Measurements from ENCODE around the gene GSG1.
"Not testable (repeated sequence)": the region's sequence is repeated elsewhere in the genome, so short reads cannot be mapped to it uniquely, and the experiment has no call there.

Gene GSG1

DNA sequence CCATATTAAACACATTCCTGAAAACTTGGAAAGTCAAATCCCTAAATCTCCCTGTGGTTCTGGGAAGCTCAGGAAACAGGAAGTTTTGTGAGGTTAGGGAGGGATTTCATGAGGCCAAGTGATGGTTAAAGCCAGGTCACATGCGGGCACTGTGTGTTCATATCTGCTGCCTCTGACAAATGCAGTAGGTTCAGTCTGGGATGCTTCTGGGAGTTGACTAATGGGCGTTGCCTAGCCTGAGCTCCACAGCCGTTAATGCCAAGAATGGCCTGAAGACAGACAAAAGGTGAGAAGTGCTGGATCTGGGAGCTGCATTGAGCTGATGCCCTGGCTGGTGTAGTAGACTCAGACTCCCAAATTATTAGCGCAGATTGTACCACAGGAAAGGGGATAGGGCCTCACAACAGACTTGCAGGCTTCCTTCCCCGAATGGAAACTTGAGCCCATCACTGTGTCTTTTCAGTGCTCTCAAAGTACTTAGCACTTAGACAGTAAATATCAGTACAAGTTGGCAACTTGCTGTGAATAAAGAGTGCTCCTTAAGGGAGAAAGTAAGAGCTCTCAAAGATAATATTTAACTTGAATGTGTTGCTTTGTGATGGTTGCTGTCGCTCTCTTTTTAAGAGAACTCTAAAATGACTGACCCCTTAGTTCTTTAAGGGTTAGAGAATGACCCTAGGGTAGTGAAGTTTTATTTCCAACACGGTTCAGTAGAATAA is 17.3 kb downstream of the GSG1 start:
- Histone ChIP-seq H3K27me3 (ENCODE audit: insufficient read depth, low read depth) (no peaks in the 10 kb centered on the region), H3K27ac (no peak overlapping the region), H2AFZ (ENCODE audit: low read depth) (no peak overlapping the region), H3K79me2 (ENCODE audit: insufficient read depth, low read depth) (no peaks in the 10 kb centered on the region), H3K9ac (no peak overlapping the region), H4K20me1 (ENCODE audit: insufficient read depth) (no peaks in the 10 kb centered on the region), H3K36me3 (ENCODE audit: insufficient read depth) (no peaks in the 10 kb centered on the region), H3K4me2 (no peak overlapping the region), H3K4me3 (IDR thresholded peaks at IDR 0.05; ENCODE audit: insufficient read depth, low read depth, low read length) (no peak overlapping the region), H3K4me1 (ENCODE audit: low read depth, poor library complexity, severe bottlenecking) (peaks cover 6% of the 10 kb centered on the region)
- TF ChIP-seq, protein P1, sequence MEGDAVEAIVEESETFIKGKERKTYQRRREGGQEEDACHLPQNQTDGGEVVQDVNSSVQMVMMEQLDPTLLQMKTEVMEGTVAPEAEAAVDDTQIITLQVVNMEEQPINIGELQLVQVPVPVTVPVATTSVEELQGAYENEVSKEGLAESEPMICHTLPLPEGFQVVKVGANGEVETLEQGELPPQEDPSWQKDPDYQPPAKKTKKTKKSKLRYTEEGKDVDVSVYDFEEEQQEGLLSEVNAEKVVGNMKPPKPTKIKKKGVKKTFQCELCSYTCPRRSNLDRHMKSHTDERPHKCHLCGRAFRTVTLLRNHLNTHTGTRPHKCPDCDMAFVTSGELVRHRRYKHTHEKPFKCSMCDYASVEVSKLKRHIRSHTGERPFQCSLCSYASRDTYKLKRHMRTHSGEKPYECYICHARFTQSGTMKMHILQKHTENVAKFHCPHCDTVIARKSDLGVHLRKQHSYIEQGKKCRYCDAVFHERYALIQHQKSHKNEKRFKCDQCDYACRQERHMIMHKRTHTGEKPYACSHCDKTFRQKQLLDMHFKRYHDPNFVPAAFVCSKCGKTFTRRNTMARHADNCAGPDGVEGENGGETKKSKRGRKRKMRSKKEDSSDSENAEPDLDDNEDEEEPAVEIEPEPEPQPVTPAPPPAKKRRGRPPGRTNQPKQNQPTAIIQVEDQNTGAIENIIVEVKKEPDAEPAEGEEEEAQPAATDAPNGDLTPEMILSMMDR (conservative IDR thresholded peaks at IDR 0.05; ENCODE audit: low read depth, low read length): no peak

GRCh38 chr12:13084898-13085640 is 18.4 kb downstream of the GSG1 start:
- H3K79me2 ChIP-seq (ENCODE audit: insufficient read depth, low read depth): no peaks in the 10 kb centered on the region
- no peaks in the 10 kb centered on the region for H3K27me3 ChIP-seq (ENCODE audit: insufficient read depth, low read depth)
- TF ChIP-seq, protein P1 (conservative IDR thresholded peaks at IDR 0.05; ENCODE audit: low read depth, low read length): no peak
- no peak overlapping the region for H3K4me2 ChIP-seq
- no peak overlapping the region for H3K9ac ChIP-seq
- no peaks in the 10 kb centered on the region for H3K36me3 ChIP-seq (ENCODE audit: insufficient read depth)
- no peak overlapping the region for H3K4me3 ChIP-seq (IDR thresholded peaks at IDR 0.05; ENCODE audit: insufficient read depth, low read depth, low read length)
- no peak overlapping the region for H2AFZ ChIP-seq (ENCODE audit: low read depth)
- no peaks in the 10 kb centered on the region for H4K20me1 ChIP-seq (ENCODE audit: insufficient read depth)
- H3K4me1 ChIP-seq (ENCODE audit: low read depth, poor library complexity, severe bottlenecking): peaks cover 6% of the 10 kb centered on the region
- H3K27ac ChIP-seq: no peak overlapping the region

- H3K36me3 ChIP-seq (ENCODE audit: insufficient read depth); H3K4me3 ChIP-seq (IDR thresholded peaks at IDR 0.05; ENCODE audit: insufficient read depth, low read depth, low read length); H3K27me3 ChIP-seq (ENCODE audit: insufficient read depth, low read depth); H3K79me2 ChIP-seq (ENCODE audit: insufficient read depth, low read depth); H3K9ac ChIP-seq; H3K4me1 ChIP-seq (ENCODE audit: low read depth, poor library complexity, severe bottlenecking); H3K4me2 ChIP-seq; H3K27ac ChIP-seq; H2AFZ ChIP-seq (ENCODE audit: low read depth); H4K20me1 ChIP-seq (ENCODE audit: insufficient read depth): not testable (repeated sequence)
Measured at GRCh38 chr12:13083638-13084037, 19.8 kb downstream of the GSG1 start.

DNA sequence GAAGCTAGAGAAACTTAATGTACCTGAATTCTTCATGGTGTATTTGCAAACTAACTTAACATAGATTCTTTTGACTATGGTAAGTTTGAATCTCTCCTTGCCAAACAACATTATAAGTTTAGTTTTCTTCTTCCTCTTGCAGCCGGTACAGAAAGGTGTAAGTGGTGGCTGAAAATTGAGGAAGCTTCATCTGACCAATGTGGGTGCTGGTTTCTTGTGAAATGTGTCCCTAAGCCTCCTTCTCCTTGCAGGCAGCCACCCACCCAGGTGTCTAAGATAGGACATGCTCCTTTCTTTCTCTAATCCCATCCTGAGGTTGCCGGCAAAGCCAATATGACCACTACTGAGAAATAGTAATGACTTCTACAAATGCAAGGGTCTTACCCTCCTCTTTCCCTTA is 20.6 kb downstream of the GSG1 start:
- no peak overlapping the region for H3K9ac ChIP-seq
- no peak overlapping the region for H2AFZ ChIP-seq (ENCODE audit: low read depth)
- no peak overlapping the region for H3K4me3 ChIP-seq (IDR thresholded peaks at IDR 0.05; ENCODE audit: insufficient read depth, low read depth, low read length)
- H4K20me1 ChIP-seq (ENCODE audit: insufficient read depth): no peaks in the 10 kb centered on the region
- H3K27me3 ChIP-seq (ENCODE audit: insufficient read depth, low read depth): no peaks in the 10 kb centered on the region
- H3K79me2 ChIP-seq (ENCODE audit: insufficient read depth, low read depth): no peaks in the 10 kb centered on the region
- TF ChIP-seq, protein P1 (conservative IDR thresholded peaks at IDR 0.05; ENCODE audit: low read depth, low read length): no peak
- no peak overlapping the region for H3K27ac ChIP-seq
- peaks cover 6% of the 10 kb centered on the region for H3K4me1 ChIP-seq (ENCODE audit: low read depth, poor library complexity, severe bottlenecking)
- no peak overlapping the region for H3K4me2 ChIP-seq
- no peaks in the 10 kb centered on the region for H3K36me3 ChIP-seq (ENCODE audit: insufficient read depth)

DNA sequence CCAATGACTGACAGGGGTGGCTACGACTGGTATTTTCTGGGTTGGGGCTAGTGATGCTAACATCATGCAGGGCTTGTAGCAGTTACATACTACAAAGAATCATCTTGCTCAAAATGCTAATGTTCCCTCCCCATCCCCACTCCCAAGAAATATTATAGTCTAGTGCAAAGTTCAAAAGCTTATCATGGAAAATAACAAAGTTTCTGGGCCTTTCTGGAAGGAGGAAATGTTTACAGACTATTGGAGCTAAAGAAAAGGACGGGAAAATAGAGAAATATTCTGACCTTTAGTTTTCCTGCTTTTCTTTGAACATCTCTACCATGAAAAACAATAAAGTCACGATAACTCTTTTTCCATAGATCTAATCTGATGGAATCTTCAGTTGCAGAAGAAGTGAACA is 23.2 kb downstream of the GSG1 start:
- TF ChIP-seq, protein P1 (conservative IDR thresholded peaks at IDR 0.05; ENCODE audit: low read depth, low read length): no peak

More for the DNA sequence above, 23.2 kb downstream of the GSG1 start:
- no peak overlapping the region for H3K27ac ChIP-seq
- no peak overlapping the region for H3K4me3 ChIP-seq (IDR thresholded peaks at IDR 0.05; ENCODE audit: insufficient read depth, low read depth, low read length)
- no peaks in the 10 kb centered on the region for H3K79me2 ChIP-seq (ENCODE audit: insufficient read depth, low read depth)
- H3K9ac ChIP-seq: no peak overlapping the region
- peaks cover 4% of the 10 kb centered on the region for H3K4me1 ChIP-seq (ENCODE audit: low read depth, poor library complexity, severe bottlenecking)
- H4K20me1 ChIP-seq (ENCODE audit: insufficient read depth): no peaks in the 10 kb centered on the region
- no peaks in the 10 kb centered on the region for H3K27me3 ChIP-seq (ENCODE audit: insufficient read depth, low read depth)
- no peak overlapping the region for H2AFZ ChIP-seq (ENCODE audit: low read depth)
- H3K36me3 ChIP-seq (ENCODE audit: insufficient read depth): no peaks in the 10 kb centered on the region
- no peak overlapping the region for H3K4me2 ChIP-seq

Measured in KMS-11 (cell line).